Activated naive CD4-positive, alpha-beta T cell (primary cell): ENCODE data around the gene MCM5.
"Not testable (repeated sequence)": the region's sequence is repeated elsewhere in the genome, so short reads cannot be mapped to it uniquely, and the experiment has no call there.

ENCODE experiments used
- DNase-seq, 4 experiments: peaks; one replicate each; lab custom pipeline; 2025; lab: John Stamatoyannopoulos, UW

The MCM5 gene

GRCh38 chr22:35399678-35400500 is at the start of gene MCM5:
Gene MCM5, plus strand, starts transcription at chr22:35400140. Its CDS starts 299 bp downstream, at chr22:35400439.
- peak; percentile 89 to 96 (median 94) for DNase-seq

DNA sequence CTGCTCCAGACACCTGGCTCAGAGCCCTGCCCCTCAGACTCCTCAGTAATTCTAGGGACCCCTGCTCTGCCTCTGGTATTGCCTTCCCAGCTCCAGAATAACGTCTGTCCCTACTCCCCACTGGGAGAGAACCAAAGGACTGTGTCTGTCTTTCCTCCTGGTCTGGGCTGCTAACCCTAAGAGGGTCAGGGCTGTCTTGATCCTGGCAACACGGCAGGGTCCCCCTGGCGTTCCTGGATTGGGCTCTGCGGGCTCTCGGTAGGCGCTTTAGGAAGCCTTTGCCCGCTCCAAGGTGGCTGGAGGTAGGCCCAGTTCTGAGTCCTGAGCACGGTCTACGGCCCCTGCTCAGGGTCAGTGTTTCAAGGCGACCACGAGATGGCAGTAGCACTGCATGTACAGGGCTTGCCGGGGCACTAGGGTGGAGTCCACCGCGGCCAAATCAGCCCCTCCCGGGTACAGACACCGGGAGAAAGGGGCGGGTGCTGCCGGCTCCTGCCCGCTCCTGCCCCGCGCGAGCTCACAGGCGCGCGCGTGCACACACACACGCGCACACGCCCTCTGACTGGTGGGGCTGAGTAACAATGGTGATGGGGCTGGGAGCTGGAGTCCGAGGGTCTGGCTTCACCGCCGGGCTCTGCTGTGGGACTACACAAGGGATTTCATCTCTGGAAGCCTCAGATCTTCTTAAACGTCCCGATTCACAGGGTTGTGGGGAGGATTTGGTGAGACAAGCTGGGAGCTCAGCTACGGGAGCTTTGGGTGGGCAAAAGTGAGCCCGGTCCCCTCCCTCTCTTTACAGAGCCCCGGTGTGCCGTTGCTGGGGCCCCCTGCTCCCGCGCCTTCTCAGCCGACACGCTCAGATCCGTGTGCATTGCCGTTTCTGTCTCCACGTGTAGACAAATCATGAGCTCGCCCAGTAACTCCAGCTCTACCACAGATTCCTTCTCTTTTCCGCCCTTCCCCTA is 49.1 kb upstream of the MCM5 start:
- DNase-seq: peak; percentile 49 to 68 (median 54)

GRCh38 chr22:35352214-35353111 is 47.5 kb upstream of the MCM5 start:
- no peak for DNase-seq

GRCh38 chr22:35353318-35353717 is 46.6 kb upstream of the MCM5 start:
- no peak for DNase-seq

- no peak for DNase-seq
Measured at GRCh38 chr22:35354068-35354467, 45.9 kb upstream of the MCM5 start.

DNA sequence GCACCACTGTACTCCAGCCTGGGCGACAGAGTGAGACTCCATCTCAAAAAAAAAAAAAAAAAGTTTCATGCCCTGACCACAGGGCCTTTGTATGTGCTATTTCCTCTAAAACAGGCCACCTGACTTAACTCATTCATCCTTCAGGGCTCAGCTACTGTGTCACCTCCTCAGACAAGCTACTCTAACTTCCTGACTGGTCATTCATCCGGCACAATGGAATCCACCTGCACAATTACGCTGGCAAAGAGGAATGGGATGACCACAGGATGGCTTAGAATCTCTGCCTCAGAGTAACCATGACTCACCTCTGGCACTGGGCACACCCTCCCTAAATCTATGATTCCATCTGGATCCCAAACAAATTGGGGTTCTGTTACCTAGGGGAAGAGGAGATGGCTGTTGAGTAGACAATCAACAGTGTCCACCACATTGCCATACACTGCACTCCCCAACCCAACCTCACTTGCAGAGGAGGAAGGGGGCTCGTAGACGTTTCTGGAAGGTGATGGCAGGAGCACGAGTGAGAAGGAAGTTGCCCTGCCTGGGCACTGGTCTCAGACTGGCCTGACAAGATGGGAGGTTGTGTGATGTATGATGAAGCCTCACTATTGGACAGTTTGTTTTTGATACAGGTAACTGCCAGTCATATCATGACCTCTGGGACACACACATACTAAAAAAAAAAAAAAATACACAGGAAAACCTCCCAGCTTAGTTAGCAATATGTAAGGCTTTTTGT is 41.9 kb upstream of the MCM5 start:
- no peak for DNase-seq

DNA sequence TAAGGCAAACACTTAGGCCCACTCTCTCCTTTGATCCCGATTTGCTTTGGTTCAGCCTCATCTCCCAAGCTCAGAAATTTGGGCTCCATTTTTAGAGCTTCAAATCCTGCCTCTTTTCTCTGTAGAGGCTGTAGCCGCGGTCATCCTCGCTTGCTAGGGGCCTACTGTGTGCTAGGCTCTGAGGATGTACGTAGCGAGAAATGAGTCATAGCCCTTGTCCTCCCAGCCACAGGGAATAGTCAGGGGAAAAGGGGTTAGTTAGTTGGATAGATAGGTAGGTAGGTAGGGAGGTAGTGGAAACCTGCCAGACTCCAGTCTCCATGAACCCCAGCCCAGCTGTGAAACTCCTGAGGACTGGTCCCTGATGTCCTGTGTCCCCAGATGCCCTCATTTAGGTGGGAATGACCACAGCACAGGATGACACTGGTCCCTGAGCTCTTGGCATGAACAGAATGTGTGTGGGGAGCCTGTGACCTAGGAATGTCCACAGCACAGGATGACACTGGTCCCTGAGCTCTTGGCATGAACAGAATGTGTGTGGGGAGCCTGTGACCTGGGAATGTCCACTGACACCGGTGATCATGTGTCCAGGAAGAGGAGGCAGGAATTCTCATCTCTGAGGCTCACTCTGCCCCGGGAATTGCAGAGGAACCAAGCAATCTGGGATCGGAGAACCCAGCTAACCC is 40.4 kb upstream of the MCM5 start:
- DNase-seq: no peak

- DNase-seq: no peak
Measured at GRCh38 chr22:35361001-35361558, 38.9 kb upstream of the MCM5 start.

GRCh38 chr22:35363566-35364086 is 36.3 kb upstream of the MCM5 start:
- DNase-seq: no peak

DNA sequence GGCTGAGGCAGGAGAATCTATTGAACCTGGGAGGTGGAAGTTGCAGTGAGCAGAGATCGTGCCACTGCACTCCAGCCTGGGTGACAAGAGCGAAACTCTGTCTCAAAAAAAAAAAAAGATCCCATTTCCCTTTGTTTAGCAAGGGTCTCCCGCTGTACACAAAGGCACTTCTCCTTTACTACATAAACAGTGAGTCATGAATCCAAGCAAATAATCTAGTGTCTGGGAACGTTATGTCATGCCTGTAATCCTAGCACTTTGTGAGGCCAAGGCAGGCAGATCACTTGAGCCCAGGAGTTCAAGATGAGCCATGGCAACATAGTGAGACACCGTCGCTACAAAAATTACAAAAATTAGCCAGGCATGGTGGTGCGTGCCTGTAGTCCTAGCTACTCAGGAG is 35.7 kb upstream of the MCM5 start:
- DNase-seq: not testable (repeated sequence)

DNA sequence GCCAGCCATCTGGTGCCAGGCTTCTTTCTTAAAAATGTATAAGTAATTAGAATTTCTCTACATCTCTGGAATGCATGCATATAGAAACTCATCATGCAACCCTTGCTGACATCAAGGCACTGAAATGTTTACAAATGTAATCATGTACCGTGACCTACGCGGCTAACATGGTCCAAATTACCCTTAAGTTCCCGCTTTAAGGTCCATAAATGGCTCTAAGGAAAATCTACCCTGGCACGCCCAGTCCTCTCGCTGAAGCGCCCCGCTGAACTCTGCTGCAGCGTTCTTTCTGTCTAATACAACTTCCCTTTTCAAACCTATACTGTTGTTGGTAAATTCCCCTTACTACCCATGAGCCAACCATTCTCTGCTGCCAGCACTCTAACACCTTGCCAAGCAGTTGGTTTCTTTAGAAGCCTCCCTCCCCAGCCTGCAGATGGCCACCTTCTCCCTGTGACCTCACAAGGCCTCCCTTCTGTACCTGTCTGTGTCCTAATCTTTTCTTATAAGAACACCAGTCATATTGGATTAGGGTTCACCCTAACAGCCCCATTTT is 32.5 kb upstream of the MCM5 start:
- DNase-seq: no peak

- no peak for DNase-seq
Measured at GRCh38 chr22:35368386-35368785, 31.6 kb upstream of the MCM5 start.

GRCh38 chr22:35369996-35370395 is 29.9 kb upstream of the MCM5 start:
- no peak for DNase-seq

DNA sequence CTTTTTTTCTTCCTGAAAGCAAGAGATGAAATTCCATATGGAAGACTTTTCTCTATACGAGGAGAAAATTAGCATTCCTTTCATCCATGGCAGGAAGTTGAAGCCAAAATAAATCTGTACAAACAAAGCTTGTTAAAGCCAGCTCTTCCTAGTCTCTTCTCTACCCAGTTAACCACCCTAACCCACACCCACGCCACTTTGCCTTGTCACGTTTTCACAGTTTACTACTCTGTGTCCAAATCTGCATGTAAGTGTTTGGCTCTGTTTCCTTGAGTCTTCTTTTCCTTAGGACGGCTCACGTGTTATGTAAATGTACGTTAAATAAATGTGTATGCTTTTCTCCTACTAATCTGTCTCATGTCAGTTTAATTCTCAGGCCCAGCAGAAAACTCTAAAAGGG is 26.2 kb upstream of the MCM5 start:
- DNase-seq: no peak

GRCh38 chr22:35375031-35375430 is 24.9 kb upstream of the MCM5 start:
- DNase-seq: no peak

GRCh38 chr22:35375526-35375925 is 24.4 kb upstream of the MCM5 start:
- no peak for DNase-seq

- no peak for DNase-seq
Measured at GRCh38 chr22:35376728-35377472, 23.0 kb upstream of the MCM5 start.

- DNase-seq: no peak
Measured at GRCh38 chr22:35377735-35378134, 22.2 kb upstream of the MCM5 start.

- DNase-seq: no peak
Measured at GRCh38 chr22:35378621-35379020, 21.3 kb upstream of the MCM5 start.
